Epithelial cell of proximal tubule (primary cell): ENCODE results near the gene ASTN2. TPM values are rescaled to one million over a fixed set of nuclear protein-coding genes. Genes with fewer than 3 reads are reported as not detected.

ENCODE experiments used
- DNase-seq: peaks from one replicate; pipeline ENCODE4 v3.0.0-alpha.2; 2011; ENCODE audit warnings: low read depth
- H3K4me3 ChIP-seq: 2 replicates; pipeline ENCODE4 v1.5.1; 2011; ENCODE audit warnings: low read depth, mild to moderate bottlenecking, low read length
- total RNA-seq: library from RNA; depleted of rRNA; stranded (reverse); fragments of >200 nt; gene quantifications from 2 replicates; pipeline ENCODE4 v1.2.3, GENCODE V29; 2015
- TF ChIP-seq, protein P1 (sequence below): conservative IDR thresholded peaks from 2 replicates; pipeline ENCODE4 v1.5.1; 2012; ENCODE audit warnings: low read depth, mild to moderate bottlenecking, low read length

ASTN2 gene
- total RNA-seq, 1 donor from 2014 or later = 4.4 TPM

DNA sequence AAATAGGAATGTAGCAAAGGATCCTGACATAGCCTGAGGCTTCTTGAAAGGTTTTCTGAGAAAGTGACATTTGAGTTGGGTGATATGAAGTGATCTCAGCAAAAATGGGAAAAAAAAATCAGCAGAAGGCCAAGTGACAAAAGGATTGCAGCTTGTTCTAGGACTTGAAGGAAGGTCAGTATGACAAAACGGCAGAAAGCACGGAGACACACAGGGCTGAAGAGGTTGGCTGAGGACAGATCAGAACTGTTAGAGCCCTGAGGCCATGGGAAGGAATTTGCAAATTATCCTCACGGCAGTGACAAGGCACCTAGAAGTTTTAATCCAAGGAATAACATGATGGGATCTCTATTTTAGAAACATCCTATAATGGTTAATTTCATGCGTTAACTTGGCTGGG lies 696.7 kb downstream of the ASTN2 start:
- TF ChIP-seq, protein P1, sequence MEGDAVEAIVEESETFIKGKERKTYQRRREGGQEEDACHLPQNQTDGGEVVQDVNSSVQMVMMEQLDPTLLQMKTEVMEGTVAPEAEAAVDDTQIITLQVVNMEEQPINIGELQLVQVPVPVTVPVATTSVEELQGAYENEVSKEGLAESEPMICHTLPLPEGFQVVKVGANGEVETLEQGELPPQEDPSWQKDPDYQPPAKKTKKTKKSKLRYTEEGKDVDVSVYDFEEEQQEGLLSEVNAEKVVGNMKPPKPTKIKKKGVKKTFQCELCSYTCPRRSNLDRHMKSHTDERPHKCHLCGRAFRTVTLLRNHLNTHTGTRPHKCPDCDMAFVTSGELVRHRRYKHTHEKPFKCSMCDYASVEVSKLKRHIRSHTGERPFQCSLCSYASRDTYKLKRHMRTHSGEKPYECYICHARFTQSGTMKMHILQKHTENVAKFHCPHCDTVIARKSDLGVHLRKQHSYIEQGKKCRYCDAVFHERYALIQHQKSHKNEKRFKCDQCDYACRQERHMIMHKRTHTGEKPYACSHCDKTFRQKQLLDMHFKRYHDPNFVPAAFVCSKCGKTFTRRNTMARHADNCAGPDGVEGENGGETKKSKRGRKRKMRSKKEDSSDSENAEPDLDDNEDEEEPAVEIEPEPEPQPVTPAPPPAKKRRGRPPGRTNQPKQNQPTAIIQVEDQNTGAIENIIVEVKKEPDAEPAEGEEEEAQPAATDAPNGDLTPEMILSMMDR = no peak
- no peak overlapping the region for H3K4me3 ChIP-seq
- no peak for DNase-seq

DNA sequence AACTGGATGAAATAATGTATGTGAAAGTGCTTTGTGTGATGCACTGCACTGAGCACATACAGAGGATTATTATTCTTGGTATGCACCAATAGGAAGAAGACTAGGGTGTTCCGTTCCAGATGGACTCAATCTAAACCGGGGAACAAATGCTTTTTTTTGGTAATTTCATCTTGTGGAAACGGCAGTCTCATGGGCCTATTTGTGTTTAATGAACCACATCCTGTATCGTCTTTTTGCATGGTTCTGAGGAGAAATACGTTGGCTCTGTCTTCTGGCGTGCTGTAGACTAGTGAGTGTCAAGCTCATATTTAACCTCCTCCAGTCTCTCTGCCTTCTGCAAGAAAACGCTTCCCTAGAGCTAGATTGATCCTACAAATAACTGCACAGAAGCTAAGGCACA lies 697.7 kb downstream of the ASTN2 start:
- H3K4me3 ChIP-seq = no peak overlapping the region
- no peak for DNase-seq
- TF ChIP-seq, protein P1 = no peak

DNA sequence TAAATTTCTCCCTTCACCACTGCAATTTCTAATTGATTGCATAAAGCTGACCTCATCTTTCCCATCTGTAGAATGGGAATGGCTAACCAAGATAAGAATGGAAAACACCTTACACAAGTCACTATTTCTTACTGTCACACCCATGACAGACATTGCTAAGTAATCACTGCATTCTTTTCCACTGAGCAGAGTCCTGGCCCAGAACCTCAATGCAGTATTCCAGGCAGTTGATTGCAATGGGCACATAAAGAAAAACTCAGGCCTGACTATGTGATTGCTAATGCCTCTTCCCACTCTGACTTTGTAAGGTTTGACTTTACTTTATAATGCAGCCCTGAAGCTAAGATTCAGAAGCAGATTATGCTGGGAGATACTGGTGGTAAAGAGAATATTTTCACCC lies 698.4 kb downstream of the ASTN2 start:
- no peak overlapping the region for H3K4me3 ChIP-seq
- no peak for DNase-seq
- TF ChIP-seq, protein P1 = no peak

DNA sequence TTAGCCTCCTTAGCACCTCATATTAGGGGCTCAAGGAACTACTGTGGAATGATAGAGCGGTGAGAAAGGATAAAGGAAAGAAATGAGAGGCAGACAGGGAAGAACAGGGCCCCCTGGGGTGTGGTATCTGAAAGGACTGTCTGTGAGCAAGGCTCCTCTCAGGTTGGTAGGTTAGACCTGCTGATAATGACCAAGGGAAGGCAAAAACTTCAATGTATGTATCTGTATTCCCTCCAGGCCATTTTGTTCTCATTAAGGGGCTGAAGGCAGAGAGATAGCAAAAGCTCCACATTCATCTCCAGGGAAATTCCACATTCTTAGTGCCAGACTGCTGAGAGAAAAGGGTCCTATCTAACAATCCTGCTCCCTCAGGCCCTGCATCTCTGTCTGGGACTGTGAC lies 699.1 kb downstream of the ASTN2 start:
- DNase-seq = no peak
- no peak overlapping the region for H3K4me3 ChIP-seq
- TF ChIP-seq, protein P1 = no peak

DNA sequence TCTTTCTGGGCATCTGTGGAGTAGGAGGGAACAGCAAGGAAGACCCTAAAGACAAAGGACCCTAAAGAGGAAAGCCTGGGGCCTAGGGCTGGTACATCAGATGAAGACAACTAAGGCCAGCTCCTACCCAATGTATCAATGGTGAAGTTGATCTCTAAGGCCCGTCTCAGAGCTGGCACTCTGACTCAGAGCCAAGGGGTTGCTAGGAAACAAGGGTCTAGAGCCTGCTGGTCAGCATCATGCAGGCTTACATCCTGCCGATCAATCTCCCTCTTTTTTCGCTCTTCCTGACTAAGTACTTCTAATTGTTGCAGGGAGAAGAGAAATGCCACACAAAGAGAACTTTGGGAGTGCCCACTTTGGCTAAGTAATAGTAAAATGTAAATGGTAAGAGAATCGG lies 701.6 kb downstream of the ASTN2 start:
- DNase-seq = no peak
- no peak overlapping the region for H3K4me3 ChIP-seq
- TF ChIP-seq, protein P1 = no peak

DNA sequence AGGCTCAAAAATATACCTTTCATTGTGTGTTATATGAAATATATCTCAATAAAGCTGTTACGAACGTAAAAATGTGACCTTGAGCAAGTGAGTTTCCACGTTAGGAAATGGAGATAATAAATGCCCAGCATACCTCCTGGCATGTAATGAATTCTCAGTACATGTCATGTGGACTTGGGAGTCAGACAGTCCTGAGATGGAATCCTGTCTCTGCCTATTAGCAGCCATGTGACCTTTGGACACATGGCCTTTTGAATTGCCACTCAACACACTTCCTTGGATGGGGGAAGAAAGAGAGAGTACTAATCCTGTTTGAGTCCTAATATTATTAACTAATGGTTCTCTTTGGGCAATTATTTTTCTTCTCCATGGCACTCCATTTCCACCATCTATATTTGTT lies 702.1 kb downstream of the ASTN2 start:
- TF ChIP-seq, protein P1 = no peak
- DNase-seq = no peak
- H3K4me3 ChIP-seq = no peak overlapping the region

DNA sequence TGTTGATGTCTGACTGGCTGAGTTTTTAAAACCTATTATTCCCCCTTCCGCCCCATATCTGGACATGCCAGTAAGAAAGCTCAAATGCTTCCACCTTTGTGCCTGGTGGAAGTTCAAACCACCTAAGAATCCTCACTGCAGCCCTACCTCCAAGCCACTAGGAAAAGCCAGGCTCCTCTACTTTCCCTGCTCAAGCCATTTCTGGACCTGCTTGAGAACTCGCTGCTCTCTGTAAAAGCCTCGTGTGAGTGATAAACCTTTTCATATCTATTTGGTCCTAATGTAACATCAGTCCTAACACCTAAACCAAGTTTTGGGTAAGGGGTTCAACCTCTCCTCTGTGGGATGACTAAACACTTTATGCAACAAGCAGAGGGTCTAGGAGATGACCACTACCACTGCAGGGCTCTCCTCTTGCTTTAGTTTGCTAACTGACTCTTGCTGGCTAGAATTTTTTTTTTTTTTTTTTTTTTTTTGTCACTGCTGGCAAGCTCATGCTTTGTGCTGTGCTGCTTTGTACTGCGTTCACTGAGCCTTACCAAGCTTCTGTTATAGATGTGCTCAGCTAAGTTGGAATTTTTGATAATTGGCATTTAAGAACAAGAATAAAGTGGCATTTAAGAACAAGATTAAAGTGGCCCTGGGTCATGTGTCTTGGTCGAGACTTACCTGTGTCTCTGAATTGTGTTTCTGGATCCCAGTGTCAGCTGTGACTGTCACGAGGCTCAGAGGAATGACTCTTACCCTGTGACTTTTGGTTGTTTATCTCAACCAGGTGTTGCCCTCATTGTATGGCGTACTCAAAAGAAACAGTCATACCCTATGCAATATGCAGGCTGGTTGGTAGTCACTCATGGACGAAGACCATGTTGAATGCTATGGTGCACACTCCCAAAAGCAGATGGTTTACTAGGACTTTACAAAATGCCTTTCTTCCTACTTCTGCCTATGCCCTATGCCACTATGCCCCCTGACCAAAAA lies 708.3 kb downstream of the ASTN2 start:
- TF ChIP-seq, protein P1 = no peak
- no peak overlapping the region for H3K4me3 ChIP-seq
- DNase-seq = no peak
